Colonic mucosa (tissue), 4 donors: ENCODE measurements around the gene SERPINB4. TPM values are rescaled to one million over a fixed set of nuclear protein-coding genes. Genes with fewer than 3 reads are reported as not detected.

Source experiments
- DNase-seq: peaks from one replicate; pipeline ENCODE4 v3.0.0-alpha.2; 2020
- H3K27ac ChIP-seq: fragments of 200-600 bp; one replicate; pipeline ENCODE4 v1.8.0; 2021
- H3K27me3 ChIP-seq: fragments of 200-600 bp; one replicate; pipeline ENCODE4 v1.8.0; 2021
- H3K36me3 ChIP-seq: fragments of 200-600 bp; one replicate; pipeline ENCODE4 v1.8.0; 2021
- H3K4me1 ChIP-seq: fragments of 200-600 bp; one replicate; pipeline ENCODE4 v1.8.0; 2021; ENCODE audit warnings: mild to moderate bottlenecking
- H3K4me3 ChIP-seq: fragments of 200-600 bp; one replicate; pipeline ENCODE4 v1.8.0; 2021
- H3K9ac ChIP-seq, 2 donors: one replicate each; pipeline ENCODE4 v1.7.0; 2013; ENCODE audit warnings: control low read depth in 2 of 2, low read depth in 2 of 2, low read length in 2 of 2
- H3K9me3 ChIP-seq: fragments of 200-600 bp; one replicate; pipeline ENCODE4 v1.8.0; 2021
- CTCF ChIP-seq: fragments of 200-600 bp; IDR thresholded peaks from one replicate; pipeline ENCODE4 v1.8.0; 2022; ENCODE audit warnings: antibody characterized with exemption, mild to moderate bottlenecking
- intact Hi-C: fragments of 100-400 bp; cut with DNase I; formaldehyde crosslinking; loops from one replicate; pipeline ENCODE4 v1.14.1; 2022
- total RNA-seq, 2 donors: library from RNA; stranded (reverse); fragmentation: NEBNext Ultra II Directional in 1 of 2; extraction: Animal tissue kit (Norgen Biotek cat#: 25700) in 1 of 2; gene quantifications; one replicate each; pipeline ENCODE4 v1.2.1, GENCODE V29; 2021
- donor health status: healthy.
- donor health status: DM: no; HTN: no; CAD: no.
- donor health status: DM: no; HTN: no; CAD: no.

SERPINB4 gene
- total RNA-seq, 2 donors from 2014 or later: not detected

- Histone ChIP-seq H3K9ac (no peak overlapping the region), H3K4me1 (no peaks in the 10 kb centered on the region), H3K27me3 (no peaks in the 10 kb centered on the region), H3K27ac (no peak overlapping the region), H3K36me3 (no peaks in the 10 kb centered on the region), H3K4me3 (no peak overlapping the region), H3K9me3 (no peaks in the 10 kb centered on the region)
- no peak for DNase-seq
- intact Hi-C loops: no loop called here
- TF ChIP-seq CTCF: no peak
Observed at GRCh38 chr18:63637703-63638102, 6.4 kb downstream of the SERPINB4 start.

- no peaks in the 10 kb centered on the region for H3K27me3 ChIP-seq
- H3K9me3 ChIP-seq: no peaks in the 10 kb centered on the region
- H3K4me1 ChIP-seq: no peaks in the 10 kb centered on the region
- no peak overlapping the region for H3K27ac ChIP-seq
- H3K9ac ChIP-seq: no peak overlapping the region
- intact Hi-C loops: no loop called here
- no peak for DNase-seq
- H3K4me3 ChIP-seq: no peak overlapping the region
- no peak for TF ChIP-seq CTCF
- no peaks in the 10 kb centered on the region for H3K36me3 ChIP-seq
Observed at GRCh38 chr18:63627819-63628218, 16.2 kb downstream of the SERPINB4 start.

DNA sequence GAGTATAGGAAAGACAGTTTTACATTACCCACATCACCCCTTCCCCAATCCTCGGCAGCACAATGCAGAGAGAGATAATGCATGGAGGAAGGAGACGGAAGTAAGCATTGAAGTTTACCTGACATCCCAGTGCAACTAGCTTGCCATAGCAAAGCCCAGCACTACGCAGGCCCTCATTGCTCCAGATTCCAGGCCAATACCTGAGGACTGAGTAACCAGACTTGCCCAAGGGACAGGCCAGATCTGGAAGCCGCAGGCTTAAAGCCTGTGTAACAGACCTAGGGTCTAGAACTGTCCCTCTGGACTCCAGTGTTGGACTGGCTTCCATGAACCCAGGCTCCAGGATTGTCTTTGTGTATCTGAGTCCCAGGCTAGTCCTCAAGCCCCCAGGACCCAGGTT lies 17.6 kb downstream of the SERPINB4 start:
- H3K4me1 ChIP-seq: no peaks in the 10 kb centered on the region
- H3K36me3 ChIP-seq: no peaks in the 10 kb centered on the region
- H3K27ac ChIP-seq: no peak overlapping the region
- H3K9ac ChIP-seq: no peak overlapping the region
- no peak for TF ChIP-seq CTCF
- H3K9me3 ChIP-seq: no peaks in the 10 kb centered on the region
- no peaks in the 10 kb centered on the region for H3K27me3 ChIP-seq
- no peak for DNase-seq
- H3K4me3 ChIP-seq: no peak overlapping the region
- intact Hi-C loops: no loop called here

DNA sequence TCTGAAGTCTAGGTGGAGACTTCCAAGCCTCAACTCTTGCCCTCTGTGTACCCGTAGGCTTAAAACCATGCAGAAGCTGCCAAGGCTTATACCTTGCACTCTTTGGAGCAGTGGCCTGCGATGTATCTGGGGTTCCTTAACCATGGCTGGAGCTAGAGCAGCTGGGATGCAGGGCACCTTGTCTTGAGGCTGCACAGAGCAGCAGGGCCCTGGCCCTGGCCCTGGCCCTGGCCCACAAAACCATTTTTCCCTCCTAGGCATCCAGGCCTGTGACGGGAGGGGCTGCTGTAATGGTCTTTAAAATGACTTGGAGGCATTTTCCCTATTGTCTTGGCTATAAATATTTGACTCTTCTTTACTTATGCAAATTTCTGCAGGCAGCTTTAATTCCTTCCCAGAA lies 19.2 kb downstream of the SERPINB4 start:
- DNase-seq: no peak
- Histone ChIP-seq H3K27ac (no peak overlapping the region), H3K9ac (no peak overlapping the region), H3K27me3 (no peaks in the 10 kb centered on the region), H3K36me3 (no peaks in the 10 kb centered on the region), H3K4me3 (no peak overlapping the region), H3K9me3 (no peaks in the 10 kb centered on the region), H3K4me1 (no peaks in the 10 kb centered on the region)
- no peak for TF ChIP-seq CTCF
- intact Hi-C loops: no loop called here

GRCh38 chr18:63619661-63620060 lies 24.4 kb downstream of the SERPINB4 start:
- no peaks in the 10 kb centered on the region for H3K9me3 ChIP-seq
- no peak overlapping the region for H3K27ac ChIP-seq
- no peak overlapping the region for H3K9ac ChIP-seq
- no peaks in the 10 kb centered on the region for H3K27me3 ChIP-seq
- no peak for DNase-seq
- H3K36me3 ChIP-seq: no peaks in the 10 kb centered on the region
- intact Hi-C loops: no loop called here
- H3K4me1 ChIP-seq: no peaks in the 10 kb centered on the region
- H3K4me3 ChIP-seq: no peak overlapping the region
- no peak for TF ChIP-seq CTCF

GRCh38 chr18:63617915-63618234 lies 26.2 kb downstream of the SERPINB4 start:
- no peak overlapping the region for H3K4me3 ChIP-seq
- H3K27ac ChIP-seq: no peak overlapping the region
- no peak for DNase-seq
- no peak overlapping the region for H3K9ac ChIP-seq
- intact Hi-C loops: no loop called here
- no peaks in the 10 kb centered on the region for H3K9me3 ChIP-seq
- H3K36me3 ChIP-seq: no peaks in the 10 kb centered on the region
- no peaks in the 10 kb centered on the region for H3K27me3 ChIP-seq
- no peaks in the 10 kb centered on the region for H3K4me1 ChIP-seq
- TF ChIP-seq CTCF: no peak
